GM18873 (cell line): Measurements from ENCODE around the gene KCNK4.
"Not testable (repeated sequence)": the region's sequence is repeated elsewhere in the genome, so short reads cannot be mapped to it uniquely, and the experiment has no call there.

Source experiments
- ATAC-seq: cut with Tn5 transposase; IDR thresholded peaks from one replicate; pipeline ENCODE4 v1.9.1; 2021; ENCODE audit warnings: mild to moderate bottlenecking, moderate library complexity, moderate number of reproducible peaks; ENCODE audit not compliant: unreplicated experiment, low FRiP score

Gene KCNK4

GRCh38 chr11:64322925-64323260 lies 31.8 kb downstream of the KCNK4 start:
- ATAC-seq: no peak

GRCh38 chr11:64323373-64323772 lies 32.3 kb downstream of the KCNK4 start:
- no peak for ATAC-seq

GRCh38 chr11:64323984-64324383 lies 32.9 kb downstream of the KCNK4 start:
- not testable (repeated sequence) for ATAC-seq

- no peak for ATAC-seq
These were observed 33.8 kb downstream of the KCNK4 start for GRCh38 chr11:64324692-64325469.

GRCh38 chr11:64327375-64327774 lies 36.3 kb downstream of the KCNK4 start:
- no peak for ATAC-seq

- ATAC-seq: no peak
These were observed 36.9 kb downstream of the KCNK4 start for GRCh38 chr11:64327993-64328392.

- no peak for ATAC-seq
These were observed 39.8 kb downstream of the KCNK4 start for GRCh38 chr11:64330888-64331287.

GRCh38 chr11:64331569-64332371 lies 40.7 kb downstream of the KCNK4 start:
- peak; percentile 49 for ATAC-seq

GRCh38 chr11:64333556-64333955 lies 42.5 kb downstream of the KCNK4 start:
- ATAC-seq: no peak

GRCh38 chr11:64334764-64335735 lies 43.9 kb downstream of the KCNK4 start:
- peak; percentile 76 for ATAC-seq

- no peak for ATAC-seq
These were observed 46.6 kb downstream of the KCNK4 start for GRCh38 chr11:64337538-64338249.

- no peak for ATAC-seq
These were observed 47.6 kb downstream of the KCNK4 start for GRCh38 chr11:64338716-64339115.

- no peak for ATAC-seq
These were observed 48.2 kb downstream of the KCNK4 start for GRCh38 chr11:64339286-64339685.

GRCh38 chr11:64339754-64340408 lies 48.8 kb downstream of the KCNK4 start, which contains the start of gene CCDC88B:
TSS of gene CCDC88B (plus strand) at chr11:64340204. CDS start at chr11:64340267, 63 bp downstream.
- no peak for ATAC-seq

GRCh38 chr11:64340671-64341335 lies 49.7 kb downstream of the KCNK4 start:
- ATAC-seq: no peak

GRCh38 chr11:64341429-64341828 lies 50.3 kb downstream of the KCNK4 start:
- ATAC-seq: no peak

- no peak for ATAC-seq
These were observed 51.0 kb downstream of the KCNK4 start for GRCh38 chr11:64341851-64342791.
